Uterus (tissue), 2 donors: ENCODE data around the gene CLIC3.

ENCODE experiments used
- POLR2A ChIP-seq, 2 donors: fragments of 450-650 bp; IDR thresholded peaks; one replicate each; pipeline ENCODE4 v1.6.1; 2016; ENCODE audit warnings: antibody characterized with exemption in 2 of 2, mild to moderate bottlenecking in 1 of 2, moderate library complexity in 1 of 2
- TF ChIP-seq, protein P1 (sequence below), 4 experiments: fragments of 200-600 bp in 2 of 4; fragments of 450-650 bp in 2 of 4; sonication (generic) in 2 of 4; IDR thresholded peaks; one replicate each; pipeline ENCODE4 v1.5.1; 2016 to 2019; ENCODE audit warnings: antibody characterized with exemption in 4 of 4, mild to moderate bottlenecking in 2 of 4, moderate library complexity in 1 of 4

- TF ChIP-seq POLR2A (IDR thresholded peaks at IDR 0.05): no peak
- TF ChIP-seq, protein P1, sequence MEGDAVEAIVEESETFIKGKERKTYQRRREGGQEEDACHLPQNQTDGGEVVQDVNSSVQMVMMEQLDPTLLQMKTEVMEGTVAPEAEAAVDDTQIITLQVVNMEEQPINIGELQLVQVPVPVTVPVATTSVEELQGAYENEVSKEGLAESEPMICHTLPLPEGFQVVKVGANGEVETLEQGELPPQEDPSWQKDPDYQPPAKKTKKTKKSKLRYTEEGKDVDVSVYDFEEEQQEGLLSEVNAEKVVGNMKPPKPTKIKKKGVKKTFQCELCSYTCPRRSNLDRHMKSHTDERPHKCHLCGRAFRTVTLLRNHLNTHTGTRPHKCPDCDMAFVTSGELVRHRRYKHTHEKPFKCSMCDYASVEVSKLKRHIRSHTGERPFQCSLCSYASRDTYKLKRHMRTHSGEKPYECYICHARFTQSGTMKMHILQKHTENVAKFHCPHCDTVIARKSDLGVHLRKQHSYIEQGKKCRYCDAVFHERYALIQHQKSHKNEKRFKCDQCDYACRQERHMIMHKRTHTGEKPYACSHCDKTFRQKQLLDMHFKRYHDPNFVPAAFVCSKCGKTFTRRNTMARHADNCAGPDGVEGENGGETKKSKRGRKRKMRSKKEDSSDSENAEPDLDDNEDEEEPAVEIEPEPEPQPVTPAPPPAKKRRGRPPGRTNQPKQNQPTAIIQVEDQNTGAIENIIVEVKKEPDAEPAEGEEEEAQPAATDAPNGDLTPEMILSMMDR (IDR thresholded peaks at IDR 0.05): no peak
These were observed 44.6 kb downstream of the CLIC3 start, which contains the start of gene LCN12 for GRCh38 chr9:136951541-136952320.
